Common myeloid progenitor, CD34-positive (primary cell): Measurements from ENCODE around the gene KCNS3.
"Not testable (repeated sequence)": the region's sequence is repeated elsewhere in the genome, so short reads cannot be mapped to it uniquely, and the experiment has no call there.

ENCODE experiments used
- CTCF ChIA-PET: fragments of 350-600 bp; sonication (Branson Sonifier 250); formaldehyde crosslinking; loops from one replicate; lab custom pipeline; 2021; ENCODE audit warnings: antibody characterized with exemption; lab: Charles Lee
- POLR2A ChIA-PET: fragments of 350-600 bp; sonication (Branson Sonifier 250); formaldehyde crosslinking; loops from one replicate; lab custom pipeline; 2021; ENCODE audit warnings: antibody characterized with exemption; lab: Charles Lee
- DNase-seq, 3 donors: peaks; one replicate each; pipeline versions ENCODE4 v3.0.0 to v3.0.0-alpha.2; 2013
- H3K27ac ChIP-seq, 2 experiments: 1 replicate in 1 of 2; 2 replicates in 1 of 2; pipeline ENCODE4 v1.7.0; 2013; ENCODE audit warnings: inconsistent platforms in 2 of 2, low read length in 2 of 2, mild to moderate bottlenecking in 2 of 2, low read depth in 1 of 2, moderate library complexity in 1 of 2; ENCODE audit not compliant: severe bottlenecking in 2 of 2, insufficient read depth in 1 of 2, poor library complexity in 1 of 2
- H3K27me3 ChIP-seq, 5 experiments: replicated peaks in 2 of 5; 1 replicate in 3 of 5; 2 replicates in 2 of 5; pipeline versions ENCODE4 v1.6.1 to v1.7.0; 2013; ENCODE audit warnings: low read length in 4 of 5, mild to moderate bottlenecking in 2 of 5, moderate library complexity in 2 of 5, inconsistent platforms in 1 of 5; ENCODE audit not compliant: insufficient read depth in 5 of 5, control insufficient read depth in 4 of 5
- H3K36me3 ChIP-seq, 4 experiments: 1 replicate in 2 of 4; 2 replicates in 2 of 4; pipeline versions ENCODE4 v1.6.1 to v1.7.0; 2013; ENCODE audit warnings: low read length in 3 of 4, control low read depth in 1 of 4, mild to moderate bottlenecking in 1 of 4; ENCODE audit not compliant: control insufficient read depth in 4 of 4, insufficient read depth in 4 of 4
- H3K4me1 ChIP-seq, 4 experiments: 1 replicate in 3 of 4; 2 replicates in 1 of 4; pipeline versions ENCODE4 v1.6.1 to v1.7.1; 2013; ENCODE audit warnings: low read length in 3 of 4, mild to moderate bottlenecking in 3 of 4, control low read depth in 1 of 4, inconsistent platforms in 1 of 4, moderate library complexity in 1 of 4; ENCODE audit not compliant: control insufficient read depth in 4 of 4, insufficient read depth in 4 of 4; ENCODE audit errors: control extremely low read depth in 1 of 4
- H3K4me3 ChIP-seq, 7 experiments: 1 replicate in 4 of 7; 2 replicates in 3 of 7; pipeline versions ENCODE4 v1.5.1 to v1.7.0; 2013; ENCODE audit warnings: mild to moderate bottlenecking in 7 of 7, low read length in 6 of 7, moderate library complexity in 6 of 7, inconsistent platforms in 2 of 7, low read depth in 2 of 7, control low read depth in 1 of 7; ENCODE audit not compliant: insufficient read depth in 4 of 7, control insufficient read depth in 1 of 7; ENCODE audit errors: extremely low read depth in 1 of 7
- H3K9me3 ChIP-seq, 5 experiments: 1 replicate in 4 of 5; 2 replicates in 1 of 5; pipeline versions ENCODE4 v1.6.1 to v1.7.1; 2013; ENCODE audit warnings: low read length in 4 of 5, mild to moderate bottlenecking in 2 of 5, inconsistent platforms in 1 of 5, low read depth in 1 of 5, moderate library complexity in 1 of 5; ENCODE audit not compliant: control insufficient read depth in 4 of 5, insufficient read depth in 2 of 5; ENCODE audit errors: control extremely low read depth in 1 of 5
- WGBS: methylation state at CpG from one replicate; pipeline ENCODE4 v1.1.5; 2013; ENCODE audit not compliant: insufficient coverage; 5-methylcytosine and 5-hydroxymethylcytosine counted together

Gene KCNS3

DNA sequence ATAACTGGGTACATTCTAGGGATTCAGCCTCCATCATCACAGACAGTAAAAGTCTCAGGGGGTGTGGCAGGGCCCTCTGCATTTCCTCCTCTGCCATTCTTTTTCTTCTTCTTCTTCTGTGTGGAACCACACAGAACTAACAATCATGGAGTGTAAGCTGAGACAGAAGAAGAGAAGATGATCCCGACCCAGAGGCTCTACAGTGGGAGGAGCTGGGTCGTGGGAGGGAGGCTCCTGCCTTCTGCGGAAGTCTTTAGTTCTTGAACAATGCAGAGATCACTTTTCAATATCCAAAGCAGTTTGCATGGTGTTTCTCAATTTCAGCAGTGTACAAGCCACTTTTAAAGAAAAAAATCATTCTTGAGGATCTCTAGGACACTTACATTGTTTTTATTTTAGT is 80.9 kb downstream of the KCNS3 start:
- Histone ChIP-seq H3K27ac (no peak overlapping the region), H3K4me1 (no peaks in the 10 kb centered on the region), H3K9me3 (no peaks in the 10 kb centered on the region), H3K36me3 (no peaks in the 10 kb centered on the region), H3K27me3 (peaks cover 0 to 15% (median 2%) of the 10 kb centered on the region in 5 experiments), H3K4me3 (no peak overlapping the region)
- no peak for DNase-seq
- POLR2A ChIA-PET = no interaction called here
- 40% methylated on average over 3 of the region's 3 CpGs for WGBS
- CTCF ChIA-PET = no interaction called here

DNA sequence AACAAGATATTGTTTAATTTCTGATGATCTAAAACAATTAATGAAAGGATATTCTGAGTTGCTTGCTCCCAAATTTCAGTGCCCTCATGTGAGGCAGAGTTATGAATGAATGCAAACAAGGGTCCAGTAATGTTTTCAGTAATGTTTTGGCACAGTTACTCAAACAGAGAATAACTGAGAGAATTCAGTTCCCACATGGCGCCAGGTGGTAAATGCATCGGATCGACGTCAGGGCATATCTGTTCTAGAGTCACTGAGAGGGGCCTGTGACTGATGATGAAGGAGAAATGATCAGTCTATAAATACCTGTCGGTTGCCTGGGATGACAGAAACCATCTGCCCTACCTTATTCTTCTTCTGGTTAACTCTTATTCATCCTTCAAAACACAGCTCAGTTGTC is 81.4 kb downstream of the KCNS3 start:
- no peak overlapping the region for H3K4me3 ChIP-seq
- peaks cover 0 to 12% (median 2%) of the 10 kb centered on the region in 5 experiments for H3K27me3 ChIP-seq
- CTCF ChIA-PET = no interaction called here
- H3K4me1 ChIP-seq = no peaks in the 10 kb centered on the region
- H3K36me3 ChIP-seq = no peaks in the 10 kb centered on the region
- H3K9me3 ChIP-seq = no peaks in the 10 kb centered on the region
- WGBS = 96% methylated on average over 4 of the region's 5 CpGs
- POLR2A ChIA-PET = no interaction called here
- H3K27ac ChIP-seq = no peak overlapping the region
- DNase-seq = no peak

DNA sequence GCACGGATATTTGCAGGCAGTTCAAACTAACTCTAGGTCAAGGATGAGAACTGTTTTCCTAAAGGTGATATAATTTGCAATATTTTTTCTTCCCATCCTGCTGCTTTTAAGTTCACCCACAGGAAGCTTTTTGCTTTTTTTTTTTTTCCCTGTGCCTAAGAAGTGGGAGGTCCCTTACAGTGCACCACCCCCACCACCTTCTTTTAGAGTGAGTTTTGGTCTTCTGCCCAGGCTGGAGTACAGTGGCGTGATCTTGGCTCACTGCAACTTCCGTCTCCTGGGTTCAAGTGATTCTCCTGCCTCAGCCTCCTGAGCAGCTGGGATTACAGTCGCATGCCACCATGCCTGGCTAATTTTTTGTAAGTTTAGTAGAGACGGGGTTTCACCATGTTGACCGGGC is 82.5 kb downstream of the KCNS3 start:
- H3K27ac ChIP-seq = no peak overlapping the region
- 98% methylated on average over 6 of the region's 6 CpGs for WGBS
- no peak for DNase-seq
- H3K27me3 ChIP-seq = peaks cover 0 to 12% (median 0%) of the 10 kb centered on the region in 5 experiments
- H3K36me3 ChIP-seq = no peaks in the 10 kb centered on the region
- H3K4me1 ChIP-seq = no peaks in the 10 kb centered on the region
- H3K4me3 ChIP-seq = no peak overlapping the region
- POLR2A ChIA-PET = no interaction called here
- CTCF ChIA-PET = no interaction called here
- no peaks in the 10 kb centered on the region for H3K9me3 ChIP-seq

DNA sequence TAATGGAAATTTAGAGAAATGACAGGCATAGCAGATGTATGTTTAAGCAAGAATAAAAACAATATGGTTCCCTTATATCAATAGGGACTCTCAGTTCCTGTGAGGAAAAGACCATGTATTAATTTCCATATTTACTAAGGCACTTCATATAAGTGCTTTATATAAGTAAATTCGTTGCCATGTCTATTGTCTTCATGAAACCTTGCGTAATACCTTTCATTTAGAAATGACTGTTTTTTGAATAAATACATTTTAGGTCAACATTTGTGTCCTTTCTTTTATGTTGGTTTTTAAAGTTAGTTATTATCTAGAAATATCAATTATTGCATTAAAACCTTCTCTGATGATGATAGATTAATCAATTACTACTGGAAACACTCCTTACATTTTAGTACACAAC is 83.3 kb downstream of the KCNS3 start:
- H3K4me3 ChIP-seq = no peak overlapping the region
- DNase-seq = no peak
- H3K9me3 ChIP-seq = no peaks in the 10 kb centered on the region
- no peaks in the 10 kb centered on the region for H3K36me3 ChIP-seq
- no CpG with 5 or more reads among the region's 2 CpGs for WGBS
- ChIA-PET CTCF (no interaction called here), POLR2A (no interaction called here)
- H3K27ac ChIP-seq = no peak overlapping the region
- peaks cover 0 to 16% (median 0%) of the 10 kb centered on the region in 5 experiments for H3K27me3 ChIP-seq
- H3K4me1 ChIP-seq = no peaks in the 10 kb centered on the region

DNA sequence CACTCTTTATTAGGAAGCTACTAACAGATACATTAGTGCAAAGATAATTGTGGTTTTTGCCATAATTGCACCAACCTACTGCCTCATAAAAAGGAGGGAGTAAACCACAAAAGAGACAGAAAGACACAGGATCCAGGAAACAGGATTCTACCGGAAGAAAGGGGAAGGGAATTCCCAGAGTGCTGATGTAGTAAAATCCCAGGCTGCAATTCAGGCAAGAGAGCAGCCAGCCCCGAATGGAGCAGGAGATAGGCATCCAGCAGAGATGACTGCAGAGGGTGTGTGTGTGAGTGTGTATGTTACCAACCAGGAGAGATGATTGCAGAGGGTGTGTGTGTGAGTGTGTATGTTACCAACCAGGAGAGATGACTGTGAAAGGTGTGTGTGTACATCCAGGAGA is 84.4 kb downstream of the KCNS3 start:
- Histone ChIP-seq H3K27me3 (peaks cover 0 to 11% (median 0%) of the 10 kb centered on the region in 5 experiments), H3K4me3 (no peak overlapping the region), H3K4me1 (no peaks in the 10 kb centered on the region), H3K27ac (no peak overlapping the region), H3K9me3 (no peaks in the 10 kb centered on the region), H3K36me3 (no peaks in the 10 kb centered on the region)
- CTCF ChIA-PET = no interaction called here
- POLR2A ChIA-PET = no interaction called here
- DNase-seq = no peak
- WGBS = 9% methylated on average over 2 of the region's 2 CpGs

DNA sequence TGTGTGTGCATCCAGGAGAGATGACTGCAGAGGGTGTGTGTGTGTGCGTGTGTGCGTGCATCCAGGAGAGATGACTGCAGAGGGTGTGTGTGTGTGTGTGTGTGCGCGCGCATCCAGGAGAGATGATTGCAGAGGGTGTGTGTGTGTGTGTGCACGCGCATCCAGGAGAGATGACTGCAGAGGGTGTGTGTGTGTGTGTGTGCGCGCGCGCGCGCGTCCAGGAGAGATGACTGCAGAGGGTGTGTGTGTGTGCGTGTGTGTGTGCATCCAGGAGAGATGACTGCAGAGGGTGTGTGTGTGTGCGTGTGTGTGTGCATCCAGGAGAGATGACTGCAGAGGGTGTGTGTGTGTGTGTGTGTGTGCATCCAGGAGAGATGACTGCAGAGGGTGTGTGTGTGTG is 85.1 kb downstream of the KCNS3 start:
- H3K36me3 ChIP-seq, DNase-seq, CTCF ChIA-PET, H3K9me3 ChIP-seq, H3K27ac ChIP-seq, H3K4me3 ChIP-seq, H3K4me1 ChIP-seq, POLR2A ChIA-PET: not testable (repeated sequence)
- H3K27me3 ChIP-seq = peaks cover 0 to 11% (median 0%) of the 10 kb centered on the region in 5 experiments
- WGBS = no CpG with 5 or more reads among the region's 16 CpGs

DNA sequence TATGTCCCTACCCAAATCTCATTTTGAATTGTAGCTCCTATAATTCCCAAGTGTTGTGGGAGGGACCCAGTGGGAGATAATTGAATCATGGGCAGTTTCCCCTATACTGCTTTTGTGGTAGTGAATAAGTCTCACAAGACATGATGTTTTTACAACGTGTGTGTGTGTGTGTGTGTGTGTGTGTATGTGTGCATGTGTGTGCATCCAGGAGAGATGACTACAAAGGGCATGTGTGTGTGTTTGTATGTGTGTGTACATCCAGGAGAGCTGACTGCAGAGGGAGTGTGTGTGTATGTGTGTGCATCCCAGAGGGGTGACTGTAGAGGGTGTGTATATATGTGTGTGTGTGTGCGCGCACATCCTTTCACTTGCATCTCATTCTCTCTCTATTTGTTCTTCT is 86.7 kb downstream of the KCNS3 start:
- no peaks in the 10 kb centered on the region for H3K4me1 ChIP-seq
- WGBS = 60% methylated on average over 1 of the region's 3 CpGs
- POLR2A ChIA-PET = no interaction called here

More for the DNA sequence above, 86.7 kb downstream of the KCNS3 start:
- Histone ChIP-seq H3K9me3 (no peaks in the 10 kb centered on the region), H3K36me3 (no peaks in the 10 kb centered on the region), H3K4me3 (no peak overlapping the region), H3K27ac (no peak overlapping the region), H3K27me3 (peaks cover 0 to 9% (median 0%) of the 10 kb centered on the region in 5 experiments)
- CTCF ChIA-PET = no interaction called here
- no peak for DNase-seq
